K562 (cell line): Measurements from ENCODE around the gene SDK1. TPM values are rescaled to one million over a fixed set of nuclear protein-coding genes. Genes with fewer than 3 reads are reported as not detected.

Experiments used
- ELF1 ChIP-seq: fragments of 200-800 bp; sonication (Bioruptor generic); IDR thresholded peaks from 2 replicates; pipeline ENCODE4 v1.6.1; 2016; ENCODE audit warnings: missing genetic modification characterization, missing compliant biosample characterization
- EWSR1 ChIP-seq: fragments of 450-650 bp; IDR thresholded peaks from 2 replicates; pipeline ENCODE4 v1.6.1; 2018; ENCODE audit warnings: borderline replicate concordance, mild to moderate bottlenecking, low read depth, moderate library complexity; ENCODE audit not compliant: partially characterized antibody
- GTF2F1 ChIP-seq: IDR thresholded peaks from 2 replicates; pipeline ENCODE4 v1.6.1; 2011; ENCODE audit warnings: low read depth, low read length, improper control_type of control experiment
- HINFP ChIP-seq: fragments of 450-650 bp; conservative IDR thresholded peaks from 2 replicates; pipeline ENCODE4 v1.6.1; 2016; ENCODE audit warnings: missing genetic modification characterization, low read depth, mild to moderate bottlenecking, control low read depth, missing compliant biosample characterization
- NCOA4 ChIP-seq: fragments of 450-650 bp; IDR thresholded peaks from 2 replicates; pipeline ENCODE4 v1.6.1; 2018; ENCODE audit warnings: mild to moderate bottlenecking; ENCODE audit not compliant: partially characterized antibody
- RBM34 ChIP-seq: fragments of 200-400 bp; formaldehyde crosslinking; IDR thresholded peaks from 2 replicates; pipeline ENCODE4 v1.6.1; 2018; ENCODE audit warnings: low read length, borderline replicate concordance; ENCODE audit not compliant: insufficient read depth
- SRSF3 ChIP-seq: fragments of 200-400 bp; formaldehyde crosslinking; IDR thresholded peaks from 2 replicates; pipeline ENCODE4 v1.6.1; 2016; ENCODE audit warnings: mild to moderate bottlenecking, low read length, moderate library complexity; ENCODE audit not compliant: insufficient read depth
- TCF7L2 ChIP-seq: fragments of 150-350 bp; IDR thresholded peaks from 2 replicates; pipeline ENCODE4 v1.6.1; 2016; ENCODE audit warnings: low read depth, mild to moderate bottlenecking, low read length, moderate library complexity
- THAP7 ChIP-seq: fragments of 250-450 bp; sonication (Bioruptor Pico); IDR thresholded peaks from 2 replicates; pipeline ENCODE4 v1.5.0; 2021
- THRAP3 ChIP-seq: fragments of 450-650 bp; IDR thresholded peaks from 2 replicates; pipeline ENCODE4 v1.6.1; 2016; ENCODE audit warnings: mild to moderate bottlenecking, inconsistent platforms, borderline replicate concordance
- ZNF3 ChIP-seq: fragments of 250-450 bp; sonication (Bioruptor Pico); IDR thresholded peaks from 2 replicates; pipeline ENCODE4 v1.5.0; 2021; ENCODE audit warnings: mild to moderate bottlenecking, moderate library complexity
- polyA plus RNA-seq, 8 experiments: library from polyadenylated mRNA; depleted of rRNA in 4 of 8; stranded (reverse) in 5 of 8; unstranded in 3 of 8; fragments of >200 nt; fragmentation: Nextera tagmentation in 2 of 8; fragmentation: Illumina TruSeq in 1 of 8; extraction: Ambion mirVana in 2 of 8; extraction: Trizol in 1 of 8; gene quantifications; 2 replicates each; pipeline versions ENCODE4 v1.2.1 to v1.2.3, GENCODE V29; 2011 to 2014; ENCODE audit warnings: inconsistent platforms in 1 of 8, missing spikeins in 1 of 8
- total RNA-seq, 7 experiments: library from RNA; depleted of rRNA in 6 of 7; stranded (reverse); fragments of >200 nt in 6 of 7; fragmentation: Illumina TruSeq in 2 of 7; extraction: Trizol in 2 of 7; gene quantifications; 2 replicates each; pipeline versions ENCODE4 v1.2.1 to v1.2.3, GENCODE V29; 2011 to 2021; ENCODE audit warnings: low replicate concordance in 1 of 7
- TF ChIP-seq, protein P1 (sequence below): fragments of 250-450 bp; sonication (Bioruptor Pico); IDR thresholded peaks from 2 replicates; pipeline ENCODE4 v1.8.0; 2021; ENCODE audit warnings: borderline replicate concordance, mild to moderate bottlenecking, moderate library complexity; ENCODE audit not compliant: poor library complexity, severe bottlenecking
- TF ChIP-seq, protein P2 (sequence below), 2 experiments: fragments of 450-650 bp; IDR thresholded peaks; 2 replicates each; pipeline ENCODE4 v1.6.1; 2018; ENCODE audit warnings: mild to moderate bottlenecking in 2 of 2, low read depth in 1 of 2; ENCODE audit not compliant: partially characterized antibody in 2 of 2

SDK1 gene
- total and polyA plus RNA-seq, 9 of the 15 experiments (the other 6 are each of a cell fraction or from before 2014, with no cell fraction given), result 0.16 TPM; not detected in 8

DNA sequence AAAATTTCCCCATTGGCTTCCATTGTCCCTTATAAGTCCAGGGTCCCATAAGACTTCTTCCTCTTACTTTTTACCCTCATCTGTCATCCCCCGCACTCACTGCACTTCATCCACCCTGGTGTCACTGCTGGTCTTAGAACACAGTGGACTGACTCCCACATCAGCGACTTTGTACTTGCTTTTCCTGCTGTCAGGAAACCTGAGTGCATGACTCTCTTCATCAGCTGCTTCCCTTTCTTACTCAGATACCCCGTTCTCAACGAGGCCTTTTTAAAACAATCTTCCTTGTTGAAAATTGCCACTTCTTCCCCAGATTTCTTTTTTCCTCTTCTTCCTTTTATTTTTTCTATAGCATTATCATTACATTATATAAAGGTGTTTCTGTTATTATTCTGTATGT, 305.4 kb downstream of the SDK1 start (continued):
- TF ChIP-seq, protein P1, sequence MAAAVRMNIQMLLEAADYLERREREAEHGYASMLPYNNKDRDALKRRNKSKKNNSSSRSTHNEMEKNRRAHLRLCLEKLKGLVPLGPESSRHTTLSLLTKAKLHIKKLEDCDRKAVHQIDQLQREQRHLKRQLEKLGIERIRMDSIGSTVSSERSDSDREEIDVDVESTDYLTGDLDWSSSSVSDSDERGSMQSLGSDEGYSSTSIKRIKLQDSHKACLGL (CRISPR knock-in tag), result no peak
- TF ChIP-seq, protein P2, sequence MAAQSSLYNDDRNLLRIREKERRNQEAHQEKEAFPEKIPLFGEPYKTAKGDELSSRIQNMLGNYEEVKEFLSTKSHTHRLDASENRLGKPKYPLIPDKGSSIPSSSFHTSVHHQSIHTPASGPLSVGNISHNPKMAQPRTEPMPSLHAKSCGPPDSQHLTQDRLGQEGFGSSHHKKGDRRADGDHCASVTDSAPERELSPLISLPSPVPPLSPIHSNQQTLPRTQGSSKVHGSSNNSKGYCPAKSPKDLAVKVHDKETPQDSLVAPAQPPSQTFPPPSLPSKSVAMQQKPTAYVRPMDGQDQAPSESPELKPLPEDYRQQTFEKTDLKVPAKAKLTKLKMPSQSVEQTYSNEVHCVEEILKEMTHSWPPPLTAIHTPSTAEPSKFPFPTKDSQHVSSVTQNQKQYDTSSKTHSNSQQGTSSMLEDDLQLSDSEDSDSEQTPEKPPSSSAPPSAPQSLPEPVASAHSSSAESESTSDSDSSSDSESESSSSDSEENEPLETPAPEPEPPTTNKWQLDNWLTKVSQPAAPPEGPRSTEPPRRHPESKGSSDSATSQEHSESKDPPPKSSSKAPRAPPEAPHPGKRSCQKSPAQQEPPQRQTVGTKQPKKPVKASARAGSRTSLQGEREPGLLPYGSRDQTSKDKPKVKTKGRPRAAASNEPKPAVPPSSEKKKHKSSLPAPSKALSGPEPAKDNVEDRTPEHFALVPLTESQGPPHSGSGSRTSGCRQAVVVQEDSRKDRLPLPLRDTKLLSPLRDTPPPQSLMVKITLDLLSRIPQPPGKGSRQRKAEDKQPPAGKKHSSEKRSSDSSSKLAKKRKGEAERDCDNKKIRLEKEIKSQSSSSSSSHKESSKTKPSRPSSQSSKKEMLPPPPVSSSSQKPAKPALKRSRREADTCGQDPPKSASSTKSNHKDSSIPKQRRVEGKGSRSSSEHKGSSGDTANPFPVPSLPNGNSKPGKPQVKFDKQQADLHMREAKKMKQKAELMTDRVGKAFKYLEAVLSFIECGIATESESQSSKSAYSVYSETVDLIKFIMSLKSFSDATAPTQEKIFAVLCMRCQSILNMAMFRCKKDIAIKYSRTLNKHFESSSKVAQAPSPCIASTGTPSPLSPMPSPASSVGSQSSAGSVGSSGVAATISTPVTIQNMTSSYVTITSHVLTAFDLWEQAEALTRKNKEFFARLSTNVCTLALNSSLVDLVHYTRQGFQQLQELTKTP (IDR thresholded peaks at IDR 0.05; ENCODE audit: low read depth in 1 of 2, partially characterized antibody in 2 of 2), result no peak
- no peak for TF ChIP-seq SRSF3
- TF ChIP-seq RBM34, result no peak
- no peak for TF ChIP-seq HINFP (tag)
- TF ChIP-seq EWSR1, result no peak
- TF ChIP-seq NCOA4, result no peak
- TF ChIP-seq GTF2F1, result no peak
- no peak for TF ChIP-seq THRAP3
- no peak for TF ChIP-seq TCF7L2
- TF ChIP-seq ELF1, result no peak
- TF ChIP-seq THAP7 (CRISPR knock-in tag), result no peak
- TF ChIP-seq ZNF3, result no peak
